DOHH2 (cell line): ENCODE data around the gene ERO1B.

Experiments used
- EZH2phosphoT487 ChIP-seq: fragments of 200-600 bp; sonication (generic); IDR thresholded peaks from 2 replicates; pipeline ENCODE4 v1.6.1; 2017; ENCODE audit warnings: borderline replicate concordance, mild to moderate bottlenecking, antibody characterized with exemption, low read length, moderate library complexity, mixed read lengths
- TF ChIP-seq, protein P1 (sequence below): fragments of 200-600 bp; sonication (generic); IDR thresholded peaks from one replicate; pipeline ENCODE4 v1.5.1; 2014; ENCODE audit warnings: antibody characterized with exemption, mild to moderate bottlenecking, low read depth, low read length; ENCODE audit not compliant: poor library complexity, severe bottlenecking

DNA sequence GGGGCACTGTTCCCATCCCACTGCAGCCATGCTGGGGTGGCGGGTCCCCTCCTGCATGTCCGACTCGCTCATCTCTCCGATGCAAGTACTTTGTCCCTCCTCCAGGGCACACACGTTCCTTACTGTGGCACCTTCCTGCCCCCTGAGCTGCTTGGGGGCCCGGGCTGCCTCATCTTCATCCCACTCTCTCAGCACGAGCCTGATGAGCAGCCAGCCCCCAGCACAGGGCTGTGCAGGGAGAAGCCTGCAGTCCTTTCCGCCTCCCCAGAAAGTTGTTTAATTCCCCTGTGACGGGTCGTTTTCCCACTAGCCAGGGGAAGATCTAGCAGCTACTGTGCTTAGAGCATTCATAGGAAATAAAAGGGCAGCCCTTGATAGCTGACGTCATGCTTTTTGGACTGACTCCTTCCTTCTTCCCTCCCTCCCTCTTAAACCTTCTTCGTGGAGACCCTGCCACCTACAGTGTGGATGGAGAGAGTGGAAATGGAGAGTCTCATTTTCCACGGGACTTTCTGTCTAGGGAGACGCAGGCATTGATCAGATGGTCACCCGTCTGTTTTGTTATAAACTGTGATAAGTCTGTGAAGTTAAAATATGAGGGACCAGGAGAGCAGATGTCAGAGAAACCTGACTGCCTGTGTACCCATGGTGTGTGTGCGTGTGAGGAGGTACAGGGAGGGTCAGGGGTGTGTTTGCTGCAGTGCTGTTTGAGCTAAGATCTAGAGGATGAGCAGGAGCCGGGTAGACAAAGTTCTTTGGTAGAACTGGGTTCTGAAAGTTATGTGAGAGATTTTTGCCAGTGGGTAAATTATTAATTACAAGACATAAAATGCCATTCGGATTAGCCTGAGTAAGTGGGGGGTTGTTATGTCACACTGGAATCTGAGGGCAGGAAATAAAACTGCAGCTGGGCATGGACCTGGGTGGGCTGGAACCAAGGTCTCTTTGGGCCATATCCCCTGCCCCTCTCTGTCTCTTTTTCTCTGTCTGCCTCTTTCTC lies 105.1 kb downstream of the ERO1B start:
- TF ChIP-seq, protein P1, sequence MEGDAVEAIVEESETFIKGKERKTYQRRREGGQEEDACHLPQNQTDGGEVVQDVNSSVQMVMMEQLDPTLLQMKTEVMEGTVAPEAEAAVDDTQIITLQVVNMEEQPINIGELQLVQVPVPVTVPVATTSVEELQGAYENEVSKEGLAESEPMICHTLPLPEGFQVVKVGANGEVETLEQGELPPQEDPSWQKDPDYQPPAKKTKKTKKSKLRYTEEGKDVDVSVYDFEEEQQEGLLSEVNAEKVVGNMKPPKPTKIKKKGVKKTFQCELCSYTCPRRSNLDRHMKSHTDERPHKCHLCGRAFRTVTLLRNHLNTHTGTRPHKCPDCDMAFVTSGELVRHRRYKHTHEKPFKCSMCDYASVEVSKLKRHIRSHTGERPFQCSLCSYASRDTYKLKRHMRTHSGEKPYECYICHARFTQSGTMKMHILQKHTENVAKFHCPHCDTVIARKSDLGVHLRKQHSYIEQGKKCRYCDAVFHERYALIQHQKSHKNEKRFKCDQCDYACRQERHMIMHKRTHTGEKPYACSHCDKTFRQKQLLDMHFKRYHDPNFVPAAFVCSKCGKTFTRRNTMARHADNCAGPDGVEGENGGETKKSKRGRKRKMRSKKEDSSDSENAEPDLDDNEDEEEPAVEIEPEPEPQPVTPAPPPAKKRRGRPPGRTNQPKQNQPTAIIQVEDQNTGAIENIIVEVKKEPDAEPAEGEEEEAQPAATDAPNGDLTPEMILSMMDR: no peak
- no peak for TF ChIP-seq EZH2phosphoT487
